HG02759 (cell line): ENCODE results near the gene TAGLN3.
"Not testable (repeated sequence)": the region's sequence is repeated elsewhere in the genome, so short reads cannot be mapped to it uniquely, and the experiment has no call there.

Experiments used
- ATAC-seq: cut with Tn5 transposase; IDR thresholded peaks from one replicate; pipeline ENCODE4 v1.9.1; 2021; ENCODE audit warnings: mild to moderate bottlenecking, moderate library complexity; ENCODE audit not compliant: unreplicated experiment

TAGLN3 gene

GRCh38 chr3:112007633-112008032, 8.9 kb downstream of the TAGLN3 start:
- no peak for ATAC-seq

GRCh38 chr3:112009670-112010069, 10.9 kb downstream of the TAGLN3 start:
- ATAC-seq: no peak

GRCh38 chr3:112010636-112011035, 11.9 kb downstream of the TAGLN3 start:
- ATAC-seq: no peak

GRCh38 chr3:112011376-112011940, 12.7 kb downstream of the TAGLN3 start:
- ATAC-seq: no peak

GRCh38 chr3:112012205-112012992, 13.7 kb downstream of the TAGLN3 start:
- ATAC-seq: no peak

GRCh38 chr3:112013058-112013783, 14.5 kb downstream of the TAGLN3 start:
- peak; percentile 84 for ATAC-seq

DNA sequence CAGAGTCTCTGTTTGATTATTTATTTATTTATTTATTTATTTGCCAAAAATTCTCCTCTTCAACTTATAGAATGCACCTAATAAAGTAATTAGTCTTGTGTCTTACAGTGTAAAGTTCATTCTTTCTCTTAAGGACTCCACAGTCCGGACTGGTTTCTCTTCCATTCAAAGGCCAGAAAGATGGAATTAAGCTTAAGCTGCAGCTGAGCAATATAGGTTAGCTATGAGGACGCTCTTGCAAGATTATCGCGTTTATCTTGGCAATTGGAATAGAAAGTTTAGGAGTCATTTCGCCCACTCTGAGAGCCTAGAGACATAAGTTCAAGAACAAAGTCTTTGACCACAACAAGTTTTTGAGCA, 15.0 kb downstream of the TAGLN3 start:
- peak; percentile 22 for ATAC-seq

- ATAC-seq: no peak
These were observed 18.4 kb downstream of the TAGLN3 start for GRCh38 chr3:112017091-112017490.

- no peak for ATAC-seq
These were observed 20.0 kb downstream of the TAGLN3 start for GRCh38 chr3:112018712-112019111.

DNA sequence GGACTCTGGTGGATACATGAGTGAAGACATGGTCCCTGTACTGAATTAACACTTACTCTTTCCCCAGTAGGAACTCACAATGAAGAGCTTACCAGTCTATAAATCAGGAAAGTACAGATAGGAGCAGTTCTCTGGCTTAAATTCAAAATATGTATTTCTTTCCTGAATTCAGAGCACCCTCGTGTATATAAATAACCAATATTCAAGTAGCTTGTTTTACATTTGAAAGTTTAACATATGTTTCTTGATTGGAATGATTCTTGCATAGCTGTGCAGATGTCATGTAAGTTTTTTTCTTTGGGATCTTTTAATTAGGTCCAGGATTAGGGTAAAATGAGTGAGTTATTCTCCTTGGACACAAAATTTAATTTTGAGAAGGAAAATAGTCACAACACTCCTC, 21.0 kb downstream of the TAGLN3 start:
- ATAC-seq: no peak

GRCh38 chr3:112020674-112021085, 22.0 kb downstream of the TAGLN3 start:
- no peak for ATAC-seq

- ATAC-seq: no peak
These were observed 28.4 kb downstream of the TAGLN3 start for GRCh38 chr3:112027142-112027541.

GRCh38 chr3:112027826-112028225, 29.1 kb downstream of the TAGLN3 start:
- ATAC-seq: no peak

GRCh38 chr3:112030901-112031300, 32.2 kb downstream of the TAGLN3 start:
- no peak for ATAC-seq

GRCh38 chr3:112032098-112032731, 33.5 kb downstream of the TAGLN3 start:
- ATAC-seq: no peak

DNA sequence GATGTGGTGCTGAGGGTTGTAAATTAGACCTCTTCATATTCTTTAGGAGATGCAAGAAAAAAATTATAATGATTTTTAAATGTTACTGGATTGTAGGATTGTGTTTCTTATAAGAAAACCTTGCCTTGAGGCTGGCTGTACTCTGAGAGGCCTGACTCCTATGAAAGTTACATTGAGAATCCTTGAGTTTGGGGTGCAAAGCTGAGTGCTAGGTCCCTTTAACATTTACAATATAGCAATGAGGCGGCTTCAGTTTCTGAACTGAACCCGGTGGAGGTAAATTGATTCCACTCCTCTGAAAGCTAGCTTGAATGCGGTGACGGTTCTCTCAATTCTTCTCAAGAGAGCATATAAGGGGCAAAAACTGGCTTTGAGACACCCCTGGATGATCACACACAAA, 35.7 kb downstream of the TAGLN3 start, which contains the start of gene TMPRSS7:
Gene TMPRSS7, plus strand, starts transcription at position 301 of the 400 bp plus-strand sequence. CDS start 110 bp downstream, outside the sequence.
- ATAC-seq: no peak

GRCh38 chr3:112035241-112035640, 36.5 kb downstream of the TAGLN3 start:
- no peak for ATAC-seq

DNA sequence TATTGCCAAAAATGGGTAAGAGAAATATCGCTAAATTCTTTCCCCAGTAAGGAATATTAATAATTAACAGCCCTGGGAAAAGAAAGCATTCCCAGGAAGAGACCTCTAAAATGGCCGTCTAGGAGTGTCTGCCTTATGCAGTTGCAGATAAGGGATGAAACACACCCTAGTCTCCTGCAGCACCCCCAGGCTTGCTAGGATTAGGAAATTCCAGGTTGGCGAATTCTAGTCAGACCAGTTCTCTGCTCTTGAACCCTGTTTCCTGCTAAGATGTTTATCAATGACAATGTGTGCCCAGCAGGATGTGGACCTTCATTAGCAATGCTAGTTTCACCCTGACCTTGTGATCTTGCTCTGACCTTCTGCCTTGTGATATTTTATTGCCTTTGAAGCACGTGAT, 38.5 kb downstream of the TAGLN3 start:
- ATAC-seq: not testable (repeated sequence)

GRCh38 chr3:112038863-112039262, 40.1 kb downstream of the TAGLN3 start:
- peak; percentile 51 for ATAC-seq

- no peak for ATAC-seq
These were observed 42.6 kb downstream of the TAGLN3 start for GRCh38 chr3:112041321-112041720.

DNA sequence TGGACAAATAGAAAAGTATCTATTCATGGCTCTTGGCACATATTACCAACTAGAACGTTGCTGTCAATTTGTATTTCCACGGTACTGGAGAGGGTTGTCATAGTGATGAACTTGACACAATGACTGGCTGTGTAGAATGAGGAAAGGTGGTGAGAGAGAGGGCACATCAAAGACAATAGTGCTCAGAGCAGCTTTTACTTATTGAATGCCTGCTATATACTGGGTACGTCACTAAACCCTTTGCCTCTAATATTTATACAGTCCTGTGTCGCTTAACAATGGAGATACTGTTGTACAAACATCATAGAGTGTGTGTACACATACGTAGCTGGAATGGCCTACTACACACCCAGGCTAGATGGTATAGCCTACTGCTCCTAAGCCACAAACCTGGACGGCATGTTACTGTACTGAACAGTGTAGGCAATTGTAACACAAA, 44.1 kb downstream of the TAGLN3 start:
- ATAC-seq: no peak
